K562 (cell line): ENCODE results near the gene HLF.

Source experiments
- CTCF ChIP-seq, 3 experiments: IDR thresholded peaks in 2 of 3; conservative IDR thresholded peaks in 1 of 3; 2 replicates each; pipeline ENCODE4 v1.5.1; 2011 to 2012; ENCODE audit warnings: low read length in 3 of 3, mild to moderate bottlenecking in 3 of 3, control low read depth in 2 of 3, improper control_type of control experiment in 1 of 3, inconsistent platforms in 1 of 3, low read depth in 1 of 3, mixed read lengths in 1 of 3, moderate library complexity in 1 of 3; ENCODE audit not compliant: insufficient read depth in 2 of 3
- NR2C1 ChIP-seq, 2 experiments: fragments of 450-650 bp; IDR thresholded peaks; 2 replicates each; pipeline ENCODE4 v1.6.1; 2017; ENCODE audit warnings: mild to moderate bottlenecking in 2 of 2, antibody characterized with exemption in 1 of 2, inconsistent platforms in 1 of 2, missing compliant biosample characterization in 1 of 2, missing genetic modification characterization in 1 of 2
- SAFB2 ChIP-seq: fragments of 200-400 bp; formaldehyde crosslinking; IDR thresholded peaks from 2 replicates; pipeline ENCODE4 v1.6.1; 2018; ENCODE audit warnings: borderline replicate concordance, low read length, low read depth, moderate library complexity; ENCODE audit not compliant: severe bottlenecking

GRCh38 chr17:55354941-55355340, 90.2 kb downstream of the HLF start:
- TF ChIP-seq SAFB2 (no peak), NR2C1 (IDR thresholded peaks at IDR 0.05) (no peak), NR2C1 (tag; IDR thresholded peaks at IDR 0.05) (no peak), CTCF (IDR thresholded peaks at IDR 0.05 in 2 of 3, conservative IDR thresholded peaks at IDR 0.05 in 1 of 3; ENCODE audit: insufficient read depth in 2 of 3, low read depth in 1 of 3, low read length in 3 of 3) (no peak)
